Loucy (cell line): Measurements from ENCODE around the gene UGT2B17.
"Not testable (repeated sequence)": the region's sequence is repeated elsewhere in the genome, so short reads cannot be mapped to it uniquely, and the experiment has no call there.

Experiments used
- H2AFZ ChIP-seq: fragments of 200-600 bp; sonication (generic); 2 replicates; pipeline ENCODE4 v1.6.0; 2016; ENCODE audit warnings: antibody characterized with exemption, mild to moderate bottlenecking, low read length, moderate library complexity
- H3F3A ChIP-seq: fragments of 200-600 bp; 2 replicates; pipeline ENCODE4 v1.6.0; 2016; ENCODE audit warnings: antibody characterized with exemption, low read depth, mild to moderate bottlenecking
- H3K27me3 ChIP-seq: fragments of 200-600 bp; sonication (generic); 2 replicates; pipeline ENCODE4 v1.6.1; 2014; ENCODE audit warnings: low read length, mild to moderate bottlenecking; ENCODE audit not compliant: insufficient read depth, poor library complexity, severe bottlenecking
- H3K36me3 ChIP-seq: fragments of 200-600 bp; sonication (generic); 2 replicates; pipeline ENCODE4 v1.6.1; 2016; ENCODE audit warnings: low read length; ENCODE audit not compliant: insufficient read depth
- H3K4me1 ChIP-seq: fragments of 200-600 bp; sonication (generic); 2 replicates; pipeline ENCODE4 v1.5.1; 2014; ENCODE audit warnings: low read length, mild to moderate bottlenecking; ENCODE audit not compliant: insufficient read depth, poor library complexity, severe bottlenecking
- H3K4me2 ChIP-seq: fragments of 200-600 bp; sonication (generic); 2 replicates; pipeline ENCODE4 v1.6.0; 2014; ENCODE audit warnings: antibody characterized with exemption, low read length, low read depth, mild to moderate bottlenecking; ENCODE audit not compliant: poor library complexity, severe bottlenecking
- H3K4me3 ChIP-seq: fragments of 200-600 bp; sonication (generic); 2 replicates; pipeline ENCODE4 v1.5.1; 2014; ENCODE audit warnings: low read length, mild to moderate bottlenecking, mixed read lengths; ENCODE audit not compliant: poor library complexity, severe bottlenecking
- H3K79me2 ChIP-seq: fragments of 200-600 bp; sonication (generic); 2 replicates; pipeline ENCODE4 v1.6.1; 2014; ENCODE audit warnings: low read length; ENCODE audit not compliant: insufficient read depth
- H3K9ac ChIP-seq: fragments of 200-600 bp; sonication (generic); 2 replicates; pipeline ENCODE4 v1.6.0; 2014; ENCODE audit warnings: mild to moderate bottlenecking, low read depth, low read length, moderate library complexity; ENCODE audit not compliant: poor library complexity, severe bottlenecking
- H3K9me2 ChIP-seq: fragments of 200-600 bp; sonication (generic); replicated peaks from 2 replicates; pipeline ENCODE4 v1.6.1; 2016; ENCODE audit warnings: low read depth, low read length, mixed read lengths
- H3K9me3 ChIP-seq: fragments of 200-600 bp; sonication (generic); 2 replicates; pipeline ENCODE4 v1.6.1; 2014; ENCODE audit warnings: mild to moderate bottlenecking, antibody characterized with exemption, low read length, low read depth; ENCODE audit not compliant: insufficient read depth
- H4K20me1 ChIP-seq: fragments of 200-600 bp; sonication (generic); 2 replicates; pipeline ENCODE4 v1.6.0; 2014; ENCODE audit warnings: antibody characterized with exemption, low read length, mild to moderate bottlenecking; ENCODE audit not compliant: insufficient read depth, poor library complexity, severe bottlenecking
- EZH2phosphoT487 ChIP-seq: fragments of 200-600 bp; IDR thresholded peaks from 2 replicates; pipeline ENCODE4 v1.6.1; 2018; ENCODE audit warnings: antibody characterized with exemption, mild to moderate bottlenecking, moderate library complexity, borderline replicate concordance
- TF ChIP-seq, protein P1 (sequence below): fragments of 200-600 bp; sonication (generic); conservative IDR thresholded peaks from 2 replicates; pipeline ENCODE4 v1.5.1; 2014; ENCODE audit warnings: mild to moderate bottlenecking, antibody characterized with exemption, low read length

Gene UGT2B17

DNA sequence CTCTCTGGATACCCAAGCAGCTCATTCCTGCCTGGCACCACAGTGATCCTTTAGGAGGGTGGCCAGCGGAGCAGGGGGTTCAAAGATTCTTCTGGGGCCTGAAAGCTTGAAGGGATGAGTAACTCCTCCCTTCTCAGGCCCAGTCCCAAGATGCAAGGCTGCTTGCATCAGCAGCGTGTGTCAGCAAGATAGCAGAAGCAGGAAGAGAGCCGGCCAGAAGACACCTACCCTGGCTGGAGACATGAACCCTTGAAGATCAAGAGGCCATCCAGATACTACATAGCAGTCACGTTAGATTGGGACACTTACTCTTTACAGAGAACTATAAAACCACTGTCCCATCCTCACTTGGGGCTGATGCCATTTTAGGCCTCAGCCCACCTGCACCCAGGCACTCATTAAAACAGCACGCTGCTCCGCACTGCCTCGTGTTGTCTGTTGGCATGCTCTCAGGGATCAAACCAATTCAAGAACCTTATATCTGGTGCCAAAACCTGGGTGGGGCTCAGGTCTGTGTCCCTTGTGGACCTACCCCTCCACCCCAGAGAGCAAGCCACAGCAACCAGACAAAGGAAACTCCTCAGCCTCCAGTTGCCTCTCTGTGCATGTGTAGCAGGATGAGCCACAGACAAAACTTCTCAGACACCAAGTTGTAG, 6.5 kb downstream of the UGT2B17 start:
- Histone ChIP-seq H3K9me2 (no peaks in the 10 kb centered on the region), H3K9ac (no peak overlapping the region), H3K36me3 (no peaks in the 10 kb centered on the region), H3K4me3 (no peak overlapping the region), H3K27me3 (no peaks in the 10 kb centered on the region), H4K20me1 (no peaks in the 10 kb centered on the region), H3K79me2 (no peaks in the 10 kb centered on the region), H3K9me3 (no peaks in the 10 kb centered on the region), H2AFZ (no peak overlapping the region), H3K4me2 (no peak overlapping the region), H3K4me1 (no peaks in the 10 kb centered on the region), H3F3A (no peaks in the 10 kb centered on the region)
- TF ChIP-seq, protein P1, sequence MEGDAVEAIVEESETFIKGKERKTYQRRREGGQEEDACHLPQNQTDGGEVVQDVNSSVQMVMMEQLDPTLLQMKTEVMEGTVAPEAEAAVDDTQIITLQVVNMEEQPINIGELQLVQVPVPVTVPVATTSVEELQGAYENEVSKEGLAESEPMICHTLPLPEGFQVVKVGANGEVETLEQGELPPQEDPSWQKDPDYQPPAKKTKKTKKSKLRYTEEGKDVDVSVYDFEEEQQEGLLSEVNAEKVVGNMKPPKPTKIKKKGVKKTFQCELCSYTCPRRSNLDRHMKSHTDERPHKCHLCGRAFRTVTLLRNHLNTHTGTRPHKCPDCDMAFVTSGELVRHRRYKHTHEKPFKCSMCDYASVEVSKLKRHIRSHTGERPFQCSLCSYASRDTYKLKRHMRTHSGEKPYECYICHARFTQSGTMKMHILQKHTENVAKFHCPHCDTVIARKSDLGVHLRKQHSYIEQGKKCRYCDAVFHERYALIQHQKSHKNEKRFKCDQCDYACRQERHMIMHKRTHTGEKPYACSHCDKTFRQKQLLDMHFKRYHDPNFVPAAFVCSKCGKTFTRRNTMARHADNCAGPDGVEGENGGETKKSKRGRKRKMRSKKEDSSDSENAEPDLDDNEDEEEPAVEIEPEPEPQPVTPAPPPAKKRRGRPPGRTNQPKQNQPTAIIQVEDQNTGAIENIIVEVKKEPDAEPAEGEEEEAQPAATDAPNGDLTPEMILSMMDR: no peak
- TF ChIP-seq EZH2phosphoT487: no peak

DNA sequence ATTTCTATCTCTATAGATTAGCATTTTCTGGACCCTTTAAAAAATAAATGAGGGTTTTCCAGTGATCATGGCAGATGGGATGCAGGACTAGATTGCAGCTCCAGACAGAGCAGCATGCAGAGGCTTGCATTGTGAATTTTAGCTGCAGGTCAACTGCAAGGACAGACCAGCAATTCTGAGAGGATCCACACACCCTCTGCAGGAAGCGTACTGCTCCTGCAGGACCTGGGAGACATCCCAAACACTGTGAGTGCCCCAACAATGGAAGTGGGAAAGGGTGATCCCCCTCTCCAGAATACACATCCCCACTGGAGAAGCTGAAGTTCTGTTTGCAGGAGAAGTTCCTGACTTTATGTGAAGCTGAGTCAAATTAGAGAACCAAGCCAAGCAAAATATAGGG, 7.1 kb downstream of the UGT2B17 start:
- not testable (repeated sequence) for H3K79me2 ChIP-seq, H3K9me2 ChIP-seq, H3F3A ChIP-seq, H3K9me3 ChIP-seq, H3K27me3 ChIP-seq, H3K4me1 ChIP-seq, H3K4me2 ChIP-seq, H3K4me3 ChIP-seq, H4K20me1 ChIP-seq, H3K9ac ChIP-seq, H2AFZ ChIP-seq, H3K36me3 ChIP-seq

DNA sequence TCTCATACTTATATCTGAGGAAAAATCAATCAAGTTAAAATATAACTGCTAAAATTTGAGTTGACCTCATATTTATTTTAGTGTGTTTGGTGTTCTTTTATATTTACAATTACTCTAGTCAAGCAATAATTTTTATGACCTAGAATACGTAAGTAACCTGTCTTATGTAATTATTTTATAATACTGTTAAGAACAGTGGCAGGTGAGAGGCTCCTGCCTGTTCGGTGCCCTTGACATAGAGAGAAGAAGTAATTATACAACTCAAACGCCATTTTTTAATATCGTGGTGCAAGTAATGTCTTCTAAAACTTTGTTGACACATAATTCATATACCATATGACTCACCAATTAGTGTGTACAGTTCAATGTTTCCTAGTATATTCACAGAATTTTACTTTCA, 7.6 kb downstream of the UGT2B17 start:
- not testable (repeated sequence) for H3K4me3 ChIP-seq, H3K9me3 ChIP-seq, H4K20me1 ChIP-seq, H3K9ac ChIP-seq, H3K36me3 ChIP-seq, H3K4me1 ChIP-seq, H2AFZ ChIP-seq, H3K4me2 ChIP-seq, H3K27me3 ChIP-seq, H3K79me2 ChIP-seq, H3K9me2 ChIP-seq, H3F3A ChIP-seq

DNA sequence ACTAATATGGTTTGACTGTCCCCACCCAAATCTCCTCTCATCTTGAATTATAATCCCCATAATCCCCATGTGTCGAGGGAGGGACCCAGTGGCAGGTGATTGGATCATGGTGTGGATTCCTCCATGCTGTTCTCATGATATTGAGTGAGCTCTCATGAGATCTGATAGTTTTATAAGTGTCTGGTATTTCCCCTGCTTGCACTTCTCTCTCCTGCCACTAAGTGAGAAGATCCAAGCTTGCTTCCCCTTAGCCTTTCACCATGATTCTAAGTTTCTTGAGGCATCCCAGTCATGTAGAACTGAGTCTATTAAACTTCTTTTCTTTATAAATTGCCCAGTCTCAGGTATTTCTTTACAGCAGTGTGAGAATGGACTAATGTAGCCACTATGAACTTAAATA, 9.8 kb downstream of the UGT2B17 start:
- H3K27me3 ChIP-seq, H3K9me3 ChIP-seq, H3K4me3 ChIP-seq, H3K36me3 ChIP-seq, H3F3A ChIP-seq, H3K4me1 ChIP-seq, H3K9me2 ChIP-seq, H3K79me2 ChIP-seq, H3K9ac ChIP-seq, H2AFZ ChIP-seq, H4K20me1 ChIP-seq, H3K4me2 ChIP-seq: not testable (repeated sequence)

DNA sequence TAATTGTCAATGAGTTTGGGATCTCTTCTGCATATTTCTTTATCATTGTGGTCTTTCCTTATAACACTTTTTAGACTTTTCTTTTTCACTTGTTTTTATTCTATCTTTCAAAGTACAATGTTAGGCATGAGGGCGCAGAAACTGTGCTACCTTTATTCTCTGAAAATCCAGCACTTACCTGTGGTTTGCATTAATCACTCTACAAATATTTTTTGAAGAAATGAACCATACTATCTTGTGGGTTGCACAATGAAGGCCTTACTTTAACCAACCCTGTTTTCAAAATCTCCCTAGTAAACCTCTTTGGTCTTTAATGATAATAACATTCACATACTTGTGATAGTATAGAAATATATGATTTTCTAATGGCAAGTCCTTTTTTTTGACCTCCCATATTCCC, 11.0 kb downstream of the UGT2B17 start:
- H4K20me1 ChIP-seq, H3K9ac ChIP-seq, H3K4me1 ChIP-seq, H3K36me3 ChIP-seq, H3K4me3 ChIP-seq, H3K79me2 ChIP-seq, H3K9me2 ChIP-seq, H3K9me3 ChIP-seq, H3K27me3 ChIP-seq, H3K4me2 ChIP-seq, H3F3A ChIP-seq, H2AFZ ChIP-seq: not testable (repeated sequence)

DNA sequence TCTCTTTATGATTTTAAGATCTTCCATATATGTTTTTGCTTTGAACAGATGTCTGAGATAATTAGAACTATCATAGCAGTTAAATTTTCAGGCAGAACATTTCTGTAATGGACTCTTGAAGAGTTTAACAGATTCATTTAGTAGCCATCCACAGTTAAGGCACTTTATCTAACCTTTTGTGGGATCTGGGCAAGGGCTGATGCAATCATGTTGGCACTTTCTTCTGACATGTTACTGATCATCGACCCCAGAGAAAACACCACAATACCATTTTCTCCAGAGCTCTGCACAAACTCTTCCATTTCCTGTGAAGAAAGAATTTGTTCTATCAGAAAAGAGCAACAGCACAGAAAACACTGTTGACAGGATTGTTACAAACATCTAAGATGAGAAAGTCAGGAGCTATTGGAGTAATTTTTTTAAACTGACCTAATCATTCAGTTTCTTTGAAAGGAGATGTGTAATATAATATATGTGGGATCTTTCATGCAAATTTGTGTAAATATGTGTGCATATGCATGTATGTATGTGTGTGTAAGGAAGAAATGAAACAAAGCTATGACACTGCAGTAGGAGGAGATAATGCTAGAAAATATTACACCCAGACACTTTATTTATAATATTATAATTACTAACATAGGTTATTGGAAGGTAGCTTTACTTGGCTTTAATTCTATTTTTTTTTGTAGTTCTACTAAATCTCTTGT, 15.6 kb downstream of the UGT2B17 start:
- not testable (repeated sequence) for H3K4me1 ChIP-seq, H2AFZ ChIP-seq, H3F3A ChIP-seq, H3K9me3 ChIP-seq, H4K20me1 ChIP-seq, H3K36me3 ChIP-seq, H3K4me3 ChIP-seq, H3K27me3 ChIP-seq, H3K4me2 ChIP-seq, H3K9me2 ChIP-seq, H3K79me2 ChIP-seq, H3K9ac ChIP-seq
